Bronchial epithelial cell (primary cell): ENCODE measurements around the gene HSPA12A. TPM values are rescaled to one million over a fixed set of nuclear protein-coding genes. Genes with fewer than 3 reads are reported as not detected.

Experiments used
- DNase-seq: peaks from one replicate; pipeline ENCODE4 v3.0.0-alpha.2; 2010; ENCODE audit warnings: low read depth
- FAIRE-seq: peaks from 2 replicates; lab custom pipeline; 2011; peaks lifted over from hg19 to GRCh38; lab: Jason Lieb, UNC
- H3K27me3 ChIP-seq: 2 replicates; pipeline ENCODE4 v1.5.1; 2011; ENCODE audit warnings: low read length; ENCODE audit not compliant: control insufficient read depth, insufficient read depth
- H3K36me3 ChIP-seq: 2 replicates; pipeline ENCODE4 v1.5.1; 2011; ENCODE audit warnings: low read length; ENCODE audit not compliant: control insufficient read depth, insufficient read depth
- H3K4me3 ChIP-seq: 2 replicates; pipeline ENCODE4 v1.5.1; 2011; ENCODE audit warnings: mild to moderate bottlenecking, low read depth, low read length, control low read depth
- total RNA-seq: library from RNA; depleted of rRNA; stranded (reverse); fragments of >200 nt; gene quantifications from 2 replicates; pipeline ENCODE4 v1.2.1, GENCODE V29; 2014
- TF ChIP-seq, protein P1 (sequence below): IDR thresholded peaks from 2 replicates; pipeline ENCODE4 v1.5.1; 2011; ENCODE audit warnings: mild to moderate bottlenecking, moderate library complexity, low read length, control low read depth, inconsistent platforms; ENCODE audit not compliant: insufficient read depth, severe bottlenecking

The HSPA12A gene
- total RNA-seq, 1 donor from 2014 or later: 0.79 TPM

DNA sequence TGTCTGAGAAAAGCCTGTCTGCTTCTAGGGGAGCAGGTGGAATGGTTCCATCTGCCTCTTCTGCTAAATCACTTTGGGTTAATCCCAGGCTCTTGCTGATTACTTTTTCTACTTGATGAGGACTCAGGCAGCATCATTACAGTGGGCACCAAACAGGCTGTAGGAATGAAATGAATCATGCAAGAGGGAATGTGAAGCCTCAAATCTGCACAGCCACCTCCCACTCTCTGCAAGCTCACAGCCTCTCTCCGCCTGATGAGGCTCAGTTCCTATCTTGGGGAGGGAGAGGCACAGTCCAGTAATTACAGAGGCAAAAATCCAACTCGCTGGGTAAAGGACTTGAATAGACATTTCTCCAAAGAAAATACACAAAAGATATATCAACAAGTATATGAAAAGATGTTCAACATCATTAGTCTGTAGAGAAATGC, 34.0 kb downstream of the HSPA12A start:
- Histone ChIP-seq H3K36me3 (no peaks in the 10 kb centered on the region), H3K4me3 (no peak overlapping the region), H3K27me3 (no peaks in the 10 kb centered on the region)
- FAIRE-seq (no peak), DNase-seq (peak; percentile 5)
- TF ChIP-seq, protein P1, sequence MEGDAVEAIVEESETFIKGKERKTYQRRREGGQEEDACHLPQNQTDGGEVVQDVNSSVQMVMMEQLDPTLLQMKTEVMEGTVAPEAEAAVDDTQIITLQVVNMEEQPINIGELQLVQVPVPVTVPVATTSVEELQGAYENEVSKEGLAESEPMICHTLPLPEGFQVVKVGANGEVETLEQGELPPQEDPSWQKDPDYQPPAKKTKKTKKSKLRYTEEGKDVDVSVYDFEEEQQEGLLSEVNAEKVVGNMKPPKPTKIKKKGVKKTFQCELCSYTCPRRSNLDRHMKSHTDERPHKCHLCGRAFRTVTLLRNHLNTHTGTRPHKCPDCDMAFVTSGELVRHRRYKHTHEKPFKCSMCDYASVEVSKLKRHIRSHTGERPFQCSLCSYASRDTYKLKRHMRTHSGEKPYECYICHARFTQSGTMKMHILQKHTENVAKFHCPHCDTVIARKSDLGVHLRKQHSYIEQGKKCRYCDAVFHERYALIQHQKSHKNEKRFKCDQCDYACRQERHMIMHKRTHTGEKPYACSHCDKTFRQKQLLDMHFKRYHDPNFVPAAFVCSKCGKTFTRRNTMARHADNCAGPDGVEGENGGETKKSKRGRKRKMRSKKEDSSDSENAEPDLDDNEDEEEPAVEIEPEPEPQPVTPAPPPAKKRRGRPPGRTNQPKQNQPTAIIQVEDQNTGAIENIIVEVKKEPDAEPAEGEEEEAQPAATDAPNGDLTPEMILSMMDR: no peak

DNA sequence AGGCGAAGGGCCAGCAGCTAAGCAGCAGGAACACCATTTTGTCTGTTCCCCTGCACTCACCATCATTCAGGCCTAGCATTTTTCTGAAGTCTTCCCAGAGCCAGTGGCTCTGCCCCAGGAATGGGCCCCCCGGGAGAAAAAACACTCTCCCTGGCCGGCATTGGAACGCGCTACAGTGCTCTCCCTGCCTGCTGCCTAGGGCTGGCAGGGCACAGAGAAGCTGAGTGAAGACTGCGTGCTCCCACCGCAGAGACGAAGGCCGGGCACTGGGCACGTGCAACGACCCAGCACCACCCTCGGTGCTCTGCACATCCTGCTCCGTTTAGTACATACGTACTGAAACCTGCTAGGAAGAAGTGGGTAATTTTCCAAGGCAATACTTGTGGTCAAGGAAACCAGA, 34.4 kb downstream of the HSPA12A start:
- Histone ChIP-seq H3K27me3 (no peaks in the 10 kb centered on the region), H3K4me3 (no peak overlapping the region), H3K36me3 (no peaks in the 10 kb centered on the region)
- TF ChIP-seq, protein P1: no peak
- no peak for FAIRE-seq
- no peak for DNase-seq

DNA sequence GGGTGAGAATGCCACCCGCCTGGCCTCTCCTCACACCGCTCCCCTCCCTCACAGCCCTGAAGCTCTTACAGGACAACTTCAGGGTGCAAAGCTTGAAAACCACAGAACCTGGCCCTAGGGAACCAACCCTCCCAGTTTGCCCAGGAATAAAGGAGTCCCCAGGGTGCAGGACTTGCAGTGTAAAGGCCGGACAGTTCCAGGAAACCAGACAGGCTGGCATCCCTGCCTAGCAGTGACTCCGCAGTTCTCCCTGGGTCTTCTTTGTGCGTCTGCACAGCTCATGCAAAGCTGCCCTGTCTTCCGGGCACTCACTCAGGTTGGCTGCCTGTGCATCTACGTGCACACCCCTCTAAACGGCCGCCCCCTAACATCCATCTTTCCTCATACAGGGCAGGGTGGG, 36.1 kb downstream of the HSPA12A start:
- no peak overlapping the region for H3K4me3 ChIP-seq
- FAIRE-seq: no peak
- TF ChIP-seq, protein P1: no peak
- no peaks in the 10 kb centered on the region for H3K27me3 ChIP-seq
- no peaks in the 10 kb centered on the region for H3K36me3 ChIP-seq
- no peak for DNase-seq

DNA sequence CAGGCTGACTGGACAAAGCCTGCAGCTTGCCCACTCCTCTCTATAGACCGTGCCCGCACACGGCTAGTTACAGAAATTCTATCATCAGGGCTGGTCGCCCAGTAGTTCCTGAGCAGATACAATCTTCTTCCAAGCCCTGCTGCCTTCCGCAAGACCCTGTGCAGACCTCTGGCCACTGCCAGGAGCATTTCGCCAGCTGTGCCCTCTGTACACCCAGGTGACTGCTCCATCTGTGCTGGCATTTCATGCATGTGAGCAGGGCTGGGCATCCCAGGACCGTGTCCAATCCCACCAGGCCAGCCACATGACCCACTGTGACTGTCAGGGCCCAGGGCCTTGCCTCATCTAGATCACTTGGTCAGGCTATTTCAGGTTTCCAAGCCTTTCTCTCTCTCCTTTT, 36.9 kb downstream of the HSPA12A start:
- H3K4me3 ChIP-seq: no peak overlapping the region
- FAIRE-seq: no peak
- H3K36me3 ChIP-seq: no peaks in the 10 kb centered on the region
- TF ChIP-seq, protein P1: no peak
- no peak for DNase-seq
- H3K27me3 ChIP-seq: no peaks in the 10 kb centered on the region

DNA sequence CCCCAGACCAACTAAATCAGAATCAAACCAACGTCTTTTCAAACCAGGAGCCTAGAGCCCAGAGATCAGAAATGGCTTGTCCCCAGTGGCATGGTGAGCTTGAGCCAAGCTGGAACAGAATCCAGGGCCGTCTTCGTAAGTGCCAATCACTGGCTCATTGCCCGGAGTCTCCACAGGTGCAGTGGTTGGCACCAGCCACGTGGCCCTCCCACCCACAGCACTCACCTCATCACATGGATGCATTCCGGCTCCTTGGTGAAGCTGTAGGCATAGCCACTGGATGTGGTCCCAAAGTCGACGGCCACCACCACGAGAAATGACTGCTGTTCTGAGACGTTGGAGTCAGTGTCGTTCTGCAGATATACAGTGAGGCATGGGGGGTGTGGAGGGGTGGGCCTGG, 37.4 kb downstream of the HSPA12A start:
- TF ChIP-seq, protein P1: no peak
- Histone ChIP-seq H3K4me3 (no peak overlapping the region), H3K27me3 (no peaks in the 10 kb centered on the region), H3K36me3 (no peaks in the 10 kb centered on the region)
- peak; percentile 13 for FAIRE-seq
- no peak for DNase-seq

DNA sequence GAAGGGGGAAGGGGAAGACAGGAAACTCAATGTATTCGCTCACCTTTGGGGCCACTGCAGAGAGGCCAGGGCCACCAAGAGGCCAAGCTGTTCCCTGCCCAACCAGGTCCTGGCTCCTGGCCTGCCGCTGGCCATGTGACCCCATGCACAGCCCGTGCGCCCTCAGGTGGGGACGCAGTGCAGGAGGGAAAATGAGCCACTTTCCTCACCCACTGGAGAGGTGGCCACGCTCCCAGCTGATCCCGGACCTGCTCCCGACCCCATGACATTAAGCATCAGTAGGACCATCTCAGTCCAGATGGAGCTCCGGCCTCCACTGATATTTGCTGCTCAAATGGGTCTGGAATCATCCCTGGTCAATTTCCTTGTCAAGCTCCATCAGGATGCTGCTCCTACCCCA, 40.2 kb downstream of the HSPA12A start:
- FAIRE-seq (no peak), DNase-seq (no peak)
- TF ChIP-seq, protein P1: no peak
- Histone ChIP-seq H3K27me3 (no peaks in the 10 kb centered on the region), H3K4me3 (no peak overlapping the region), H3K36me3 (no peaks in the 10 kb centered on the region)
